Activated CD4-positive, alpha-beta T cell treated with anti-CD3 and anti-CD28 coated beads, Interleukin-2, amount 50 U/mL, for 16 hours (primary cell): ENCODE results near the gene STK36.
A peak's percentile ranks its signal among the peaks of the same experiment; 100 is the strongest.

ENCODE experiments used
- DNase-seq: peaks from one replicate; pipeline ENCODE4 v3.0.0-alpha.2; 2020

STK36 gene

DNA sequence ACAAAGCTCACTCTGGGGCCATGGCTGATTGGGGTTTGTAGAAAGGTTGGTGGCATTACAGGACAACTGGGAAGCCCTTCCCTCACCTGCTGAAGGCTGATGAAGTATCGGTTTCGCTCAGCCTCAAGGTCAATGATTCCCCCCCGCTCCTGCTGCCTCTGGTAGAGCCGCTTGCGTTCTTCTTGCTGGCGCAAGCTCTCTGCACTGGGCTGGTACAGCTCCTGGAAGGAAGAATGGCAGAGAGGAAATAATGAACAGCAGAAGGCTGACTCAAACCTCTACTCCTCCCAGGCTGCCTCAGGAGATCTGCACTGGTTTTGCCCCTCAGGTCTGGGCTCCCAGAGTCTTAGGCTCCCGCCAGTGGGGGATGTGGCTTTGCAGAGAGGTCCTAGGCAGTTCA is 7.2 kb upstream of the STK36 start:
- DNase-seq = no peak

GRCh38 chr2:218671097-218671653 is 711 bp upstream of the STK36 start:
- no peak for DNase-seq

GRCh38 chr2:218679119-218679518 is 7.2 kb downstream of the STK36 start:
- no peak for DNase-seq

DNA sequence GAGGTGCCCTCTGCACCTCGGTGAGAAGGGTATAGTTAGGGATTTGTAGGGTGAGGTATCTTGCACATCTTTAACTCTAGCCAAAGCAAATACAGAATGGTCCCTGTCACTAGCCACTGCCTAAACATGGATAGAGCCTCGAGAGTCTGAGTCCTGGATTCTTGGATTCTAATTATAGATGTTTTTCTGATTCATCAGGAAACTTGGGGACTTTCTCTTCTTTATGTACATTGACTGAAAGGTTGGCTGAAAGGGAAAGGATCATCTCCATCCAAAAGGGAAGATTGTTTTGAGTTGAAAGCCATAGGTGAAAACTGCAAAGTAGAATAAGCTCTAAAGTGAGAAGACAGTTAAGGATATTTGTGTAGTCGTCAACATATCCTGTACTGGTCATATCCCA is 8.2 kb downstream of the STK36 start:
- DNase-seq = no peak

GRCh38 chr2:218687400-218688060 is 15.6 kb downstream of the STK36 start:
- DNase-seq = peak; percentile 37

- DNase-seq = no peak
Measured at GRCh38 chr2:218691234-218691633, 19.3 kb downstream of the STK36 start.

DNA sequence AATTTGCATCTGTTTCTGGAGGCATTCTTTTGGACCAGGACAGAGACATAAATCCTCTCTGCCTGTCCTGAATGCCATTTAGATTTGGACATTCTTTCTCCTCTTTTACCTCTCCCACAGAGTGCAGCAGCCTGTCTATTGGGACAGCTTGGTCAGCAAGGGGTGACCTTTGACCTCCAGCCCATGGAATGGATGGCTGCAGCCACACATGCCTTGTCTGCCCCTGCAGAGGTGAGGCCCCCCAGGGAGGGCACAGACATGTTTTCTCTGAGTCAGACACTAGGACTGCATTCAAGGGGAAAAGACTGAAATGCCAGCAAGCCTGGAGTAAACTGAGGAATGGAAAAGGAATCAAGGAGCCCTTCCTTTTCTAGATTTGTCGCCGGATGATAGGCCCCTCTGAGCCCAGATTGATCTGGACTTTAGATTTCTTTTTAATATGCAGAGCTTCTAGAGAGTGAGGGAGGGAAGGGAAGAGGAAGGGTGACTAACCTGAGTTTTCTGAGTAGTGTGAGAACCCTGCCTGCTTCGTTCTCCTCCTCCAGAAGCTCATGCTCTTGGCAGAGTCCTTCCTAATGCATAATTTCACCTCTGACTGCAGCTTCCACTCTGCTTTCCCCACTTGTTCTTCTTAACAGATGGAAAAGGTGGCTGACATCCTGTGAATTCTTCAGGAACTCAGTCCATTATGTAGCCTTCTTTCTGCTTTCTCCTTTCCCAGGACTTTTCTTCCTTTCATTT is 22.7 kb downstream of the STK36 start:
- DNase-seq = no peak

DNA sequence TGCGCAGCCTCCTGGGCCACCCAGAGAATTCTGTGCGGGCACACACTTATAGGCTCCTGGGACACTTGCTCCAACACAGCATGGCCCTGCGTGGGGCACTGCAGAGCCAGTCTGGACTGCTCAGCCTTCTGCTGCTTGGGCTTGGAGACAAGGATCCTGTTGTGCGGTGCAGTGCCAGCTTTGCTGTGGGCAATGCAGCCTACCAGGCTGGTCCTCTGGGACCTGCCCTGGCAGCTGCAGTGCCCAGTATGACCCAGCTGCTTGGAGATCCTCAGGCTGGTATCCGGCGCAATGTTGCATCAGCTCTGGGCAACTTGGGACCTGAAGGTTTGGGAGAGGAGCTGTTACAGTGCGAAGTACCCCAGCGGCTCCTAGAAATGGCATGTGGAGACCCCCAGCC is 27.0 kb downstream of the STK36 start:
- no peak for DNase-seq

DNA sequence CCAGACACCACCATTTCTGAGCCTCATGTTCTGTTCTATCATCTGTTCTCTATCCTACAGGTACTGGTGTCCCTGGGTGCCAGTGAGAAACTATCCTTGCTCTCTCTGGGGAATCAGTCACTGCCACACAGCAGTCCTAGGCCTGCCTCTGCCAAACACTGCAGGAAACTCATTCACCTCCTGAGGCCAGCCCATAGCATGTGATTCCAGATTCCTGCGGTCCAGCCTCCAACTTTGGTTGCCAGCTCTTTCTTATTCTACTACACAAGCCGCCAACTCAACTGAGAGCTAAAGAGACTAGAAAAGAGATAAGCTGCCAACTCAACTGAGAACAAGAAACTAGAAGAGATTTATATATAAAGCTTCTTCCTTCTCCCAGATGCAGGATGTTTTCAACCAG is 29.9 kb downstream of the STK36 start:
- DNase-seq = no peak

DNA sequence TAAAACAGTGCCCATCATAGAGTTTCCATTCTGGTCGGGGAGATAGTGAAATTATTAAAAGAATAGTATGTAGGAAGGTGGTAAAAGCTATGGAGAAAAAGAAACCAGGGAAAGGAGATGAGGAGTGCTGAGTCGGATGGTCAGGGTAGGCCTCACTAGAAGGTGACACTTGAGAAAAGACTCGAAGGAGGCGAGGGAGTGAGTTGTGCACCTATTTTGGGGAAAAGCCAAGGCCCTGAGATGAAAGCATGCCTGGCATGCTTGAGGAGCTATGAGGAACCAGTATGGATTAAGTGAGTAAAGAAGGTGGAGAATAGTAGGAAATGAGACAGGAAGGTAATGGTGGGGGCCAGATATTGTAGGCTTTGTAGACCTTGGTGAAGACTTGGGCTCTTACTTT is 31.5 kb downstream of the STK36 start:
- DNase-seq = no peak

DNA sequence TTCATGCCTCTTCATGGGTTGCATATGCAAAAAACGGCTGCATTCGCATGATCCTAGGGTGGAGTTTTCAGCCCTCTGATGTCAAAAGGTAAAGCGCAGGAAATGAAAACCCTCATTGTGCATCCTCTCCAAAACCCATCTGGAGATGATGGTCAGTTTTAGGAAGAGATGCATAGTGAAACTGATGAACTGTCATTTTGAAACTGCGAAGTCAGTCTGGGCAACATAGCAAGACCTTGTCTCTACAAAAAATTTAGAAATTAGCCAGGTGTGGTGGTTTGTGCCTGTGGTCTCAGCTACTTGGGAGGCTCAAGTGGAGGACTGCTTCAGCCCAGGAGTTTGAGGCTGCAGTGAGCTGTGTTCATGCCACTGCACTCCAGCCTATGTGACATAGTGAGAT is 36.2 kb downstream of the STK36 start:
- DNase-seq = peak; percentile 72

- DNase-seq = no peak
Measured at GRCh38 chr2:218709908-218710307, 38.0 kb downstream of the STK36 start.

DNA sequence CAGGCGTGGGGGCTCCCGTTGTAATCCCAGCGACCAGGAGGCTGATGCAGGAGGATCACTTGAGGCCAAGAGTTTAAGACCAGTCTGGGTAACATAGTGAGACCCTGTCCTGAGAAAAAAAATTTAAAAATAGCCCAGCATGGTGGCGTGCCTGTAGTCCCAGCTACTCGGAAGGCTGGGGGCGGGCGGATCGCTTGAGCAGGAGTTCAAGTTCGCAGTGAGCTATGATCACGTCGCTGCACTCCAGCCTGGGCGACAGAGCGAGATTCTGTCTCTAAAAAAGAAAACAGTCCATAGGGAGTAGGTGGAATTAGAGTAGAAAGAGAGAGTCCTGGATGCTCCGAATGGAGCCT is 38.4 kb downstream of the STK36 start:
- DNase-seq = no peak

- DNase-seq = peak; percentile 98
Measured at GRCh38 chr2:218710687-218711549, 39.0 kb downstream of the STK36 start, which contains the start of gene TTLL4. Gene TTLL4, plus strand, starts transcription at chr2:218710835. Its CDS starts 26,842 bp downstream, at chr2:218737677.

- DNase-seq = no peak
Measured at GRCh38 chr2:218711550-218711929, 39.7 kb downstream of the STK36 start.

DNA sequence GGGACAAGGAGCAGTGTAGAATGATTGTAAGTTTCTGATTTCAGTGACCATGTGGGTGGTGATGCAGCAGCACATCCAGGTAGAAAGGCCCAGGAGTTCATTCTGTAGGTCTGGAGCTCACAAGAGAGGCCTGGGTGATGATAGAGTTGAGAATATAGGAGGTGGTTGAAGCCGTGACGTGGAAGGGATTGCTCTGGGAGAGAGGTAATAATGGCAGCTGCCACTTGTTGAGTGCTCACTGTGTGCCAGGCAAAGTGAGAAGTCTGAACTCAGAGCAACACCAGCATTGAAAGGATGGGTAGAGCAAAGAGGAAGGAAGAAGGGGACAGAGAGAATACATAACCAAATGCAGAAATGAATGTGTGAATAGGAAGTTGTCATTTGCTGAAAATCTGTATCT is 42.0 kb downstream of the STK36 start:
- no peak for DNase-seq

GRCh38 chr2:218716070-218716469 is 44.2 kb downstream of the STK36 start:
- no peak for DNase-seq

GRCh38 chr2:218717262-218717661 is 45.4 kb downstream of the STK36 start:
- no peak for DNase-seq

DNA sequence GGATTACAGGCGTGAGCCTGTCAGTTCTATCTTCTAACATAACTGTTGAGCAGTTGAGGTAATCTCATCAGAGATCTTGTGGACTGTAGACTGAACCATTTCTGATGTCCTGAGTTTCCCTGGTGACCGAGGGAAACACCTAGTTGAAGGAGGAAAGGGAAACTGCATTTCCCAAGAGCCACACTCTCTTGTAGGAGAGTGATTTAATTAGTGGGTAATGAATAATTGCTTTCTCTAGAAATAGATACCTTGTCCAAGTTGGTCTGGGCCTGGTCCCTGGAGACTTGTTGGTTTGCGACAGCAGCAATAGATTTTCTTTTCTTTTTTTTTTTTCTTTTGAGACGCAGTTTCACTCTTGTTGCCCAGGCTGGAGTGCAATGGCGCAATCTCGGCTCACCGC is 46.2 kb downstream of the STK36 start:
- no peak for DNase-seq

DNA sequence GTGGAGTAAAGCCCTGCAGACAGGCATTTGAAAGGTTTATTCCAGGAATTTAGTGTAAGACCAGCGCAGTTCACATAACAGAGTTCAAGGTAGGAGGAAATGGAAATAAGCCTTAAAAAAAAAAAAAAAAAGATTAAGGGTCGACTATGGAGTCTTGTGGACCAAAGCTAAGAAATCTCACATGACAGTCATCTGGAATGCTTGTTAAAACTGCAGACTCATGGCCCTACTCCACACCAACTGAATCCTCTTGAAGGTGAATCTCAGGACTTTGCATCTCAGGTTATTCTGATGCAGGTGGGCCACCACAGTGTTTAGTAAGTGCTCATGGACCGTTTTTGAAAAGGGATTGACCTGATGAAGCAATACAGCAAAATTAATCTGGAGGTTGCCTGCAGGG is 47.6 kb downstream of the STK36 start:
- no peak for DNase-seq

DNA sequence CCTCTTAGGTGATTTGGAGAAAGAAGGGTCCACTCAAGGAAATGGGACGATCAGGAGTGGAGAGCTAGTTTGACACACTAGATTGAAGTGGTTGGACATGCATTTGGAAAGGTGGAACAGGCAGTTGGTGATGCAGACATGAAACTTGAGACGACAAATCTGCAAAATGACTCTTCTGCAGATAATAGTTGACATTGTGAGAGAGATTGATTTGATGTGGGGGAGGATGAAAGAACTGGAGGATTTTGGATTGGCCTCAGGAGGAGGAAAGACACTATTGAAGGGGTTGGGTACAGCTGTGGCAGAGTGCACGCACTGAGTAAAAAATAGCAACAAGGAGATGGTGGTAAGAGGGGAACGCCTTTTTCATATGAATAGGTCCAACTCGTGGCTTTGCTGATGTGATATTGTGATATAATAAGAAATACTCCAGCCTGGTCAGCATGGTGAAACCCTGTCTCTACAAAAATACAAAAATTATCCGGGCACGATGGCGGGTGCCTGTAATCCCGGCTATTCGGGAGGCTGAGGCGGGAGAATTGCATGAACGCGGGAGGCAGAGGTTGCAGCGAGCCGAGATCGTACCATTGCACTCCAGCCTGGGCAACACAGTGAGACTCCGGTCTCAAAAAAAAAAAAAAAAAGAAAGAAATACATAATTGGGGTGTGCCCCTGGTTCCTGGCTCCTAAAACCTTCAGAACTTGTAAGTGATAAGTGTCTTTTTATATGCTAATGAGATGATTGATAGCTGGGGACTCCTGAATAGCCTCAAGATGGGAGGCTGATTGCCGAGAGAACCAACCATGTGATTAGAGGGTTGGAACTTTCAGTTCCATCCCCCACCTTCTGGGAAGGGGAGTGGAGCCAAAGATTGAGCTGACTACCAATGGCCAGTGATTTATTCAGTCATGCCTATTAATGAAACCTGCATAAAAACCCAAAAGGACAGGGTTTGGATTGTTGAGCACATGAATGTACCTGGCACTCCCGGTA is 48.5 kb downstream of the STK36 start:
- no peak for DNase-seq

DNA sequence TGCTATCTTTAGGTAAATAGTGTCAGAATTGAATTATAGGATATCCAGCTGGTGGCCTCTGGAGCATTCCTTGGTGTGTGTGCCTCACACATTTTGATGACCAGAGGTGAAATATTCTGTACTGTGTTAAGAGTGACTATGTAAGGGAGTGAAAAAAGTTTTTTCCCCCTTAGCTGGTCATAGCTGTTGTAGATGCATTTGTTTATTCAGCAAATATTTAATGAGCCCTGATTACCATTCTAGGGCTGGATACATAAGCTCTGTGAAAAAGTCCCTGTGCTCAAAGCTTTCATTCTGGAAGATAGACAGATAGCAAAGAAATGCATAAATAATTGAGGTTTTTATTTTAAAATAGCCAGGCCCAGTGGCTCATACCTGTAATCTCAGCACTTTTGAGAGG is 49.6 kb downstream of the STK36 start:
- DNase-seq = no peak
